BE2C (cell line): Measurements from ENCODE around the gene GALC.
A peak's percentile ranks its signal among the peaks of the same experiment; 100 is the strongest.

Experiments used
- DNase-seq: peaks from one replicate; pipeline ENCODE4 v3.0.0-alpha.2; 2020
- H3K27me3 ChIP-seq: fragments of 250-450 bp; sonication (Bioruptor Pico); 2 replicates; pipeline ENCODE4 v1.5.1; 2020; ENCODE audit warnings: mild to moderate bottlenecking
- H3K36me3 ChIP-seq: fragments of 250-450 bp; sonication (Bioruptor Pico); 2 replicates; pipeline ENCODE4 v1.5.1; 2020; ENCODE audit warnings: mild to moderate bottlenecking
- H3K4me1 ChIP-seq: fragments of 250-450 bp; sonication (Bioruptor Pico); 2 replicates; pipeline ENCODE4 v1.5.1; 2020
- H3K4me3 ChIP-seq: 2 replicates; pipeline ENCODE4 v1.5.1; 2011; ENCODE audit warnings: low read depth, low read length
- H3K9me3 ChIP-seq: fragments of 250-450 bp; sonication (Bioruptor Pico); 2 replicates; pipeline ENCODE4 v1.5.1; 2020
- TF ChIP-seq, protein P1 (sequence below): IDR thresholded peaks from 2 replicates; pipeline ENCODE4 v1.5.1; 2012; ENCODE audit warnings: mild to moderate bottlenecking, low read depth, low read length

The GALC gene

DNA sequence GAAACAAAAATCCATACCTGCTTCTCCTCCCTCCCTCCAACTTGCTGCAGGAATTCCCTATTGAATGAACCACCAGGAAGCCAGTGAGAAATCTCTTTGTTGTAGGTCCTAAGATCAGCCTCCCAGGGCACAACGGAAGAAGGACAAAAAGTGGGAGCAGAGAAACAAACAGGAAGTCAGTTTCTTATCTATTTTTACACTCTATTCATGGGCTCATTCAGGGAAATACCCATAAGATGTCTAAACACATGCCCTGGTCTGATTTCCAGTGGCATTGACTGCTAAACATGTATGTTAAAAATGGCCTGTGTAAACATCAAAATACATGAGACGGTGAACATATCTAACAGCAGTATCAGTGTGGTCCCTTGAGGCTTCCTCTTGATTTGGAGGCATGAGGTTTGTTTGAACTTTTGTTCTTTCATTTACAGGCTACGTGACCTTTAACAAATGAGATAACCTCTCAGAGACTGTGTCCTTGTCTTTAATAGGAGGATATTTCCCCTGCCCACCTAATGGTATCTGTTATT, 30.7 kb upstream of the GALC start:
- H3K4me1 ChIP-seq, result peaks cover 3% of the 10 kb centered on the region; the same call in 1 of the 2 replicates
- no peaks in the 10 kb centered on the region for H3K36me3 ChIP-seq
- TF ChIP-seq, protein P1, sequence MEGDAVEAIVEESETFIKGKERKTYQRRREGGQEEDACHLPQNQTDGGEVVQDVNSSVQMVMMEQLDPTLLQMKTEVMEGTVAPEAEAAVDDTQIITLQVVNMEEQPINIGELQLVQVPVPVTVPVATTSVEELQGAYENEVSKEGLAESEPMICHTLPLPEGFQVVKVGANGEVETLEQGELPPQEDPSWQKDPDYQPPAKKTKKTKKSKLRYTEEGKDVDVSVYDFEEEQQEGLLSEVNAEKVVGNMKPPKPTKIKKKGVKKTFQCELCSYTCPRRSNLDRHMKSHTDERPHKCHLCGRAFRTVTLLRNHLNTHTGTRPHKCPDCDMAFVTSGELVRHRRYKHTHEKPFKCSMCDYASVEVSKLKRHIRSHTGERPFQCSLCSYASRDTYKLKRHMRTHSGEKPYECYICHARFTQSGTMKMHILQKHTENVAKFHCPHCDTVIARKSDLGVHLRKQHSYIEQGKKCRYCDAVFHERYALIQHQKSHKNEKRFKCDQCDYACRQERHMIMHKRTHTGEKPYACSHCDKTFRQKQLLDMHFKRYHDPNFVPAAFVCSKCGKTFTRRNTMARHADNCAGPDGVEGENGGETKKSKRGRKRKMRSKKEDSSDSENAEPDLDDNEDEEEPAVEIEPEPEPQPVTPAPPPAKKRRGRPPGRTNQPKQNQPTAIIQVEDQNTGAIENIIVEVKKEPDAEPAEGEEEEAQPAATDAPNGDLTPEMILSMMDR, result no peak
- H3K9me3 ChIP-seq, result no peaks in the 10 kb centered on the region
- H3K4me3 ChIP-seq, result no peak overlapping the region
- no peaks in the 10 kb centered on the region for H3K27me3 ChIP-seq
- no peak for DNase-seq

DNA sequence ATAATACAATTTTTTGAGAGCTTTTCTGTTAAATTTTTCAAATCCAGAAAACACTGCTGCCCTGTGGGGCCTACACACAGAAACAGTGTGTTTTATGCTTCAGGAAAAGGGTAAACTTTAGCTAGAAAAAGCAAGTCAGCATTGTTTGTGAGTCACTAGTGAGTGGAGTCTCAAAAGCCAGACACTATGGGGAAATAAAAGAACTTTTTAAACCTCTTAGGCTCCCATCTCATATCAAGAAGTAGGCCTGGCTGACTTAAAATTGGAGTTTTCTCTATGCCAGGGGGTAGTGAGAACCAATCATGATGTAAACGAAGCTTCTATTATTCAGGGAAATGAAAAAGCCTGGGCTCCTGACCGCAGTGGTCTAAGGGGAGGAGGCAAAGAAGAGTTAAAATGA, 24.6 kb upstream of the GALC start:
- Histone ChIP-seq H3K9me3 (no peaks in the 10 kb centered on the region), H3K27me3 (peaks cover 3% of the 10 kb centered on the region; the same call in 1 of the 2 replicates), H3K4me1 (no peaks in the 10 kb centered on the region), H3K4me3 (no peak overlapping the region), H3K36me3 (no peaks in the 10 kb centered on the region)
- no peak for DNase-seq
- TF ChIP-seq, protein P1, result no peak

- DNase-seq, result no peak
- Histone ChIP-seq H3K4me3 (no peak overlapping the region), H3K36me3 (no peaks in the 10 kb centered on the region), H3K9me3 (no peaks in the 10 kb centered on the region), H3K4me1 (no peaks in the 10 kb centered on the region), H3K27me3 (peaks cover 3% of the 10 kb centered on the region; the same call in 1 of the 2 replicates)
- TF ChIP-seq, protein P1, result no peak
Observed at GRCh38 chr14:88016768-88017167, 23.8 kb upstream of the GALC start.

- Histone ChIP-seq H3K36me3 (no peaks in the 10 kb centered on the region), H3K27me3 (peaks cover 3% of the 10 kb centered on the region; the same call in 1 of the 2 replicates), H3K4me1 (no peaks in the 10 kb centered on the region), H3K9me3 (no peaks in the 10 kb centered on the region), H3K4me3 (no peak overlapping the region)
- peak; percentile 68 for DNase-seq
- TF ChIP-seq, protein P1, result peak; percentile 99
Observed at GRCh38 chr14:88013750-88014349, 20.9 kb upstream of the GALC start.

DNA sequence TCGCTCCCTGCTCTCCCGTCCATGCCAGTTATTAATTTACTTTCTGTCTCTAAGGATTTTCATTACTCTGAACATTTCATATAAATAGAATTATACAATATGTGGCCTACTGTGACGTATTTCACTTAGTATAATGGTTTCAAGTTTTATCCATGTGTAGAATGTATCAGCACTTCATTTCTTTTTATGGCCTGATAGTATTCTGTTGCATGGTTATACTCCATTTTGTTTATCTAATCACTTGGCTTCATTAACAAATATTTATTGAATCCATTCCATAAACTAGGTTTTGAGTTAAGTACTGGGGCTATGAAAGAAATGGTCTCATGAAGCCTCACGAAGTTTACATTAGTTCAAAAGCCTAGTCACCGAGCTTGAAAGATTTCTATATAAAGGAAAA, 19.5 kb upstream of the GALC start:
- no peak overlapping the region for H3K4me3 ChIP-seq
- TF ChIP-seq, protein P1, result no peak
- peaks cover 3% of the 10 kb centered on the region; the same call in 1 of the 2 replicates for H3K27me3 ChIP-seq
- no peak for DNase-seq
- no peaks in the 10 kb centered on the region for H3K4me1 ChIP-seq
- no peaks in the 10 kb centered on the region for H3K9me3 ChIP-seq
- H3K36me3 ChIP-seq, result no peaks in the 10 kb centered on the region

DNA sequence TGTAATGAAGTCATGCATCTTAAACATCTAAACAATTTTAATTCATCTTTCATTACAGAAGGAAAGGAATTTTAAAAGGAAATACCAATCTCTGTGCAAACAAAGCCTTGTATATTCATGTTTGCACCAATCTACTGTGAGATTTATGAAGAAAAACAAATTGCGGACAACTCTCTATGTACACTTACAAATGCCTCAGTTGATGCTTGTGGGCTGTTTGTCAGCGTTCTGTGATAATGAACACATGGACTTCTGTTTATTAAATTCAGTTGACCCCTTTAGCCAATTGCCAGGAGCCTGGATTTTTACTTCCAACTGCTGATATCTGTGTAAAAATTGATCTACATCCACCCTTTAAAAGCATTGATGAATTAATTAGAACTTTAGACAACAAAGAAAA, 17.3 kb upstream of the GALC start:
- no peaks in the 10 kb centered on the region for H3K9me3 ChIP-seq
- peaks cover 3% of the 10 kb centered on the region; the same call in 1 of the 2 replicates for H3K27me3 ChIP-seq
- H3K4me1 ChIP-seq, result no peaks in the 10 kb centered on the region
- DNase-seq, result no peak
- no peaks in the 10 kb centered on the region for H3K36me3 ChIP-seq
- no peak overlapping the region for H3K4me3 ChIP-seq
- TF ChIP-seq, protein P1, result no peak
